HG02610 (cell line): ENCODE measurements around the gene TCEAL8.
"Not testable (repeated sequence)": the region's sequence is repeated elsewhere in the genome, so short reads cannot be mapped to it uniquely, and the experiment has no call there.

Experiments
- ATAC-seq: cut with Tn5 transposase; IDR thresholded peaks from one replicate; pipeline ENCODE4 v1.9.1; 2021; ENCODE audit warnings: mild to moderate bottlenecking, moderate library complexity; ENCODE audit not compliant: unreplicated experiment

TCEAL8 gene

GRCh38 chrX:103254921-103255493 lies at the start of gene TCEAL8:
TCEAL8 (minus strand) TSS chrX:103255155; CDS start chrX:103253979, 1,176 bp downstream.
- ATAC-seq: peak; percentile 98

- ATAC-seq: peak; percentile 63
Observed at GRCh38 chrX:103304705-103305104, 49.8 kb upstream of the TCEAL8 start.

- ATAC-seq: no peak
Observed at GRCh38 chrX:103293118-103293517, 38.2 kb upstream of the TCEAL8 start.

- no peak for ATAC-seq
Observed at GRCh38 chrX:103279624-103280023, 24.7 kb upstream of the TCEAL8 start.

- ATAC-seq: no peak
Observed at GRCh38 chrX:103276581-103277002, 21.6 kb upstream of the TCEAL8 start, which contains the start of gene TCEAL5. TCEAL5 (minus strand) TSS chrX:103276750; CDS start chrX:103274563, 2,187 bp downstream.

GRCh38 chrX:103275947-103276567 lies 21.1 kb upstream of the TCEAL8 start:
- ATAC-seq: no peak

GRCh38 chrX:103274284-103274683 lies 19.3 kb upstream of the TCEAL8 start:
- no peak for ATAC-seq

GRCh38 chrX:103258275-103258674 lies 3.3 kb upstream of the TCEAL8 start:
- ATAC-seq: no peak

- ATAC-seq: no peak
Observed at GRCh38 chrX:103256651-103257050, 1.7 kb upstream of the TCEAL8 start.

GRCh38 chrX:103254171-103254824 lies 657 bp downstream of the TCEAL8 start:
- ATAC-seq: peak; percentile 69

GRCh38 chrX:103253608-103254007 lies 1.3 kb downstream of the TCEAL8 start:
- ATAC-seq: no peak

- ATAC-seq: no peak
Observed at GRCh38 chrX:103250977-103251376, 4.0 kb downstream of the TCEAL8 start.

- no peak for ATAC-seq
Observed at GRCh38 chrX:103249805-103250204, 5.2 kb downstream of the TCEAL8 start.

- ATAC-seq: no peak
Observed at GRCh38 chrX:103248553-103248952, 6.4 kb downstream of the TCEAL8 start.

- no peak for ATAC-seq
Observed at GRCh38 chrX:103240155-103240554, 14.8 kb downstream of the TCEAL8 start.

GRCh38 chrX:103236296-103236695 lies 18.7 kb downstream of the TCEAL8 start:
- ATAC-seq: no peak

- not testable (repeated sequence) for ATAC-seq
Observed at GRCh38 chrX:103235608-103236007, 19.3 kb downstream of the TCEAL8 start.

- ATAC-seq: no peak
Observed at GRCh38 chrX:103234869-103235268, 20.1 kb downstream of the TCEAL8 start.

GRCh38 chrX:103233263-103233662 lies 21.7 kb downstream of the TCEAL8 start:
- ATAC-seq: no peak

GRCh38 chrX:103225918-103226317 lies 29.0 kb downstream of the TCEAL8 start:
- ATAC-seq: not testable (repeated sequence)

GRCh38 chrX:103220511-103221323 lies 34.2 kb downstream of the TCEAL8 start:
- no peak for ATAC-seq
